HUDEP-2 (cell line): Measurements from ENCODE around the gene TBX10.
"Not testable (repeated sequence)": the region's sequence is repeated elsewhere in the genome, so short reads cannot be mapped to it uniquely, and the experiment has no call there.

Experiments used
- DNase-seq, 76 experiments: peaks; one replicate each; lab custom pipeline; 2025; ENCODE audit not compliant: unreplicated experiment in 76 of 76; lab: John Stamatoyannopoulos, UW

TBX10 gene

DNA sequence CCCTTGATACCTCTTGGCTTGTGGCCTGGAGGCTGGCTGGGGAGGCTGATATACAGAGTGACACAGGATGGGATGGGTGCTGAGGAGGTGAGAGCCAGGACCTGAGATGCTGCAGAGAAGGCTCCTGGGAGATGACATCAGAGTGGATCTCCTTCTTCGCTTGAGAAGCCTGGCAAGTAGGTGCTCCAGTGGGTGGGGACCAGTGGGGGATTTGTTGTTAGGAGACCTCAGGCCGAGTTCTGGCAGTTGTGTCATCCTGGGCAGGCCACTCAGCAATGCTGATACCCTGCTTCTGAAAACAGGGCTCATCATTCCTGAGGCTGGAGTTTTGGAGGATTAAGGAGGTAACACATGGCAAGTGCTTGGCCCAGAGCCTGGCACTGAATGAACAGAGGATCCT, 34.7 kb downstream of the TBX10 start:
- no peak for DNase-seq

- not testable (repeated sequence) for DNase-seq
These were observed 35.4 kb downstream of the TBX10 start for GRCh38 chr11:67604119-67604518.

- no peak for DNase-seq
These were observed 38.5 kb downstream of the TBX10 start for GRCh38 chr11:67601098-67601497.

DNA sequence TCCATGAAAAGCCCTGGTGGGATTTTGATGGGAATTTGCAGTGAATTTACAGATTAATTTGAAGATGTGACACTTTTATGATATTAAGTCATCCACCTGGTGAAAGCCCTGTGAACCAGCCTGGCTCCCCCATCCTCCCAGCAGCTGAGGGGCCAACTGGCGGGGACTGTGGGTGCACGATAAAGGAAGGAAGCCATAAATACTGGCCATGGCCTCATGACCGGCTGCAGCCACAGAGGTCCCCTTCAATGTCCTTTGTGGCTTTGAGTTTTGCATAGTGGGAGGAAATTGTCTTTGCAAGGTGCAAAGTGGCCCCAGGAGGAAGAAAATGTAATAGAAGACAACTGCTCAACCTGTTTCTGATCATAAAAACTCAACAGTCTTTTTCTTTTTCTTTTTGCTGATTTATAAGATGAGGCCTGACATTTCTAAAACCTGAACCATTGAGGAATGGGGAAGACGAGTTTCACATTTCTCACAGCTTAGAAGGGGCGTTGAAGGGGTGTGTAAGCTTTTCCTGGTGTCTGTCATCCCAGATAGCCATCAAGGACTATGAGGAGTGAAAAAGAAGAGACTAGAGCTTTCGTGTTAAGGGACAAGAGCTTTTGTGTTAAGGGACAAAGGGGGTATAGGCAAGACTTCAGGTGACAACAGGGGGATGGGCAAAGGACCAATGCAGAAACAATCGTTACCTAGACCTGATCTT, 39.1 kb downstream of the TBX10 start:
- DNase-seq = peak in 1 of 76 experiments; percentile 3

GRCh38 chr11:67599149-67599548, 40.4 kb downstream of the TBX10 start:
- DNase-seq = no peak

DNA sequence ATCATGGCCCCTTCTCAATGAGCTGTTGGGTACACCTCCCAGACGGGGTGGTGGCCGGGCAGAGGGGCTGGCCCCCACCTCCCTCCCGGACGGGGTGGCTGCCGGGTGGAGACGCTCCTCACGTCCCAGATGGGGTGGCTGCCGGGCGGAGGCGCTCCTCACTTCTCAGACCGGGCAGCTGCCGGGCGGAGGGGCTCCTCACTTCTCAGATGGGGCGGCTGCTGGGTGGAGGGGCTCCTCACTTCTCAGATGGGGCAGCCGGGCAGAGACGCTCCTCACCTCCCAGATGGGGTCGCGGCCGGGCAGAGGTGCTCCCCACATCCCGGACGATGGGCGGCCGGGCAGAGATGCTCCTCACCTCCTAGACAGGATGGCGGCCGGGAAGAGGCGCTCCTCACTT, 41.6 kb downstream of the TBX10 start:
- DNase-seq = not testable (repeated sequence)

DNA sequence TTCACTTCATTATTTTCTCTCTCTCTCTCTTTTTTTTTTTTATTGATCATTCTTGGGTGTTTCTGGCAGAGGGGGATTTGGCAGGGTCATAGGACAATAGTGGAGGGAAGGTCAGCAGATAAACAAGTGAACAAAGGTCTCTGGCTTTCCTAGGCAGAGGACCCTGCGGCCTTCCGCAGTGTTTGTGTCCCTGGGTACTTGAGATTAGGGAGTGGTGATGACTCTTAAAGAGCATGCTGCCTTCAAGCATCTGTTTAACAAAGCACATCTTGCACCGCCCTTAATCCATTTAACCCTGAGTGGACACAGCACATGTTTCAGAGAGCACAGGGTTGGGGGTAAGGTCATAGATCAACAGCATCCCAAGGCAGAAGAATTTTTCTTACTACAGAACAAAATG, 42.1 kb downstream of the TBX10 start:
- not testable (repeated sequence) for DNase-seq

DNA sequence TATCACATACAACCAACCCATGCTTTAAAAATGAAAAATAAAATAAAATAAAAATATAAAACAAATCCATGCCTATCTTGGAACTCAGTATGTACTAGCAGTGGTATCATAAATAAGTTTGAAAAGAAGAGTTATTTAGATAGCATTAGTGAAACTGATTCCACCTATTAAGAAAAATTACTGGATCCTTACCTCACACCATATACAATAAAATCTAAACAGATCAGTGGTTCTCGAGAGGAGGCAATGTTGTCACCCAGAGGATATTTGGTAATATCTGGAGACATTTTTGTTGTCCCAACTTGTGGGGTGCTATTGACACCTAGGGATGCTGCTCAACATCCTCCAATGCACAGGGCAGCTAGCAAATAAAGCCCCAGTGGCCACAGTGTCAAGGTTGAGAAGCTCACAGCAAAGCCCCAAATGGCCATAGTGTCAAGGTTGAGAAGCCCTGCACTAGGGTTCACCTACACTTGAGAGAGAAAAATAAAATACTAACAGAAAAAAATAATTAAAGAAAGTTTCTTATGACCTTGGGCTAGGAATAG, 42.7 kb downstream of the TBX10 start:
- no peak for DNase-seq

GRCh38 chr11:67594480-67594879, 45.1 kb downstream of the TBX10 start:
- no peak for DNase-seq

- DNase-seq = no peak
These were observed 46.0 kb downstream of the TBX10 start for GRCh38 chr11:67593565-67593905.

DNA sequence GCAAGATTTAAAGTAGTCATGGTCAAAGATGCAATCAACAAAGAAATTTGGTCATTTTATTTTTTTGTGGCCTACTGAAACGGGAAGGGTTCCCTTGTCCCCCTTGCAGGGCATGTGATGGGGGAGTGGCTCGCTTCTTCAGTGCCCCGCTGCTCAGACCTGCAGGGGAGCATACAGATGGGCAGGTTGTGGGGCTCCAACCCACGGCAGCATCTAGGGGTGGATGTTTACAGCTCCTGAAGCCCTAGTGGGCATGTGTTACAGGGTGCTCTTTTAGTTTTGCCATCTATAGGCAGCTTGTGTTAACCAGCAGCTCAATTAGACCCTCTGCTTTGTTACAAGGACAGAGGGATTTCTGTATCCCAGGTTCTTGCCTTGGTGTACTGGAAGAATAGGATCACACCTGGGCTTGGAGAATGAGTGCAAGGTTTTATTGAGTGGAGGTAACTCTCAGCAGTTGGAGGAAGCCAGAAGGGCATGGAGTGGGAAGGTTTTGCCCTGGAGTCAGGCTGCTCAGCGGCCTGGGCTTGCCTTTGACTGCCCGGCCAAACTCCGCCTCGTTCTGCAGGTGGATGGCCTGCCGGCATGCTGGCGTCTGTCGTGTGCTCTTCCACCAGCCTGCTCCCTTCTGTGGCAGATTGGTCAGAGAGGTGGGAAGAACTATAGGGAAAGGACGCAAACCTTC, 46.5 kb downstream of the TBX10 start:
- DNase-seq = no peak

DNA sequence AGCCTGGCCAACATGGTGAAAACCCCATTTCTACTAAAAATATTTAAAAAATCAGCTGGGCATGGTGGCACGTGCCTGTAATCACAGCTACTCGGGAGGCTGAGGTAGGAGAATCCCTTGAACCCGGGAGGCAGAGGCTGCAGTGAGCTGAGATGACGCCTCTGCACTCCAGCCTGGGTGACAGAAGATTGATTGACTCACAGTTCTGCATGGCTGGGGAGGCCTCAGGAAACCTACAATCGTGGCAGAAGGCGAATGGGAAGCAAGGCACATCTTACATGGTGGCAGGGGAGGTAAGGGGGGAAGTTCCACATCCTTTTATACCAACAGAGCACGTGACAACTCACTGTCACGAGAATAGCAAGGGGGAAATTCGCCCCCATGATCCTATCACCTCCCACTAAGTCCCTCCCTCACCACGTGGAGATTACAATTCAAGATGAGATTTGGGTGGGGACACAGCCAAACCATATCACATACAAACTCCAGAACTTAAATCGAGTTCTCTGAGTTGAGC, 50.6 kb downstream of the TBX10 start:
- DNase-seq = not testable (repeated sequence)

DNA sequence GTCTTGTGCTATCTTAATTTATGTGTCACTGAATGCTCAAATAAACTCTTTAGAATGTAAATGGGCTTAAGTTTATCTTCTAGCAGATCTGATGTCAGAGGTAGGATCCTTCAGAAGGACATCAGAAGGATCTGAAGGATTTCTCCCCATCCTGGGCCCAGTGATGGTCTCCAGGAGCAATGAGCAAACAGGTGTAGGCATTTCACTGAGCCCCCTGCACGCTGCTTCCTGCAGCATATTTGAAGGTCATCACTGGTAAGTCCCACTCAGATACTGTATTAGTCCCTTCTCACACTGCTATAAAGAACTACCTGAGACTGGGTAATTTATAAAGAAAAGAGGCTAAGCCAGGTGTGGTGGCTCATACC, 51.4 kb downstream of the TBX10 start:
- no peak for DNase-seq

DNA sequence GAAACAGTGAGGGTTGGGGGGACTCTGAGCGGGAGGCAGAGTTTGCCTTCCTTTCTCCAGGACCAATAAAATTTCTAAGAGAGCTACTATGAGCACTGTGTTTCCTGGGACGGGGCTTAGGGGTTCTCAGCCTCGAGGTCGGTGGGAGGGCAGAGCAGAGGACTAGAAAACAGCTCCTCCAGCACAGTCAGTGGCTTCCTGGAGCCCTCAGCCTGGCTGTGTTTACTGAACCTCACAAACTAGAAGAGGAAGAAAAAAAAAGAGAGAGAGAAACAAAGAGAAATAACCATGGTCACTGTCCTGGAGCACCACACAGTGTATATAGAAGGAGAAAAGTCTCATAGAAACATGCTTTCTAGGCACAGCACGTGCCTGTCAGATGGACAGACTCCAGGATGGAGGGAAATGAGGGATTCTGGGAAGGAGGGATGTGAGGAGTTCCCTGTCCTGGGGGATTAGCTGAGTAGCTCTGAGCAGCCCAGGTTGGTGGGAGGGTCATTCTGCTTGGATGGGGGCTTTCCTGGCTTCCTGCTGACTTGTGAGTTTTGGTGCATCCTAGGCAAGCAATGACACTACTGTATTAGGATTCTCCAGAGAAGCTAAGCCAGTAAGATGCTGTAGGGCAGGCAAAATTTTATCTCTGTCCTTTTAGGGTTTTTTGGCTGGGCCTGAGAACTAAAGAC, 52.9 kb downstream of the TBX10 start:
- no peak for DNase-seq

- DNase-seq = no peak
These were observed 53.7 kb downstream of the TBX10 start for GRCh38 chr11:67585911-67586310.

GRCh38 chr11:67584881-67585873, 54.4 kb downstream of the TBX10 start:
- no peak for DNase-seq

DNA sequence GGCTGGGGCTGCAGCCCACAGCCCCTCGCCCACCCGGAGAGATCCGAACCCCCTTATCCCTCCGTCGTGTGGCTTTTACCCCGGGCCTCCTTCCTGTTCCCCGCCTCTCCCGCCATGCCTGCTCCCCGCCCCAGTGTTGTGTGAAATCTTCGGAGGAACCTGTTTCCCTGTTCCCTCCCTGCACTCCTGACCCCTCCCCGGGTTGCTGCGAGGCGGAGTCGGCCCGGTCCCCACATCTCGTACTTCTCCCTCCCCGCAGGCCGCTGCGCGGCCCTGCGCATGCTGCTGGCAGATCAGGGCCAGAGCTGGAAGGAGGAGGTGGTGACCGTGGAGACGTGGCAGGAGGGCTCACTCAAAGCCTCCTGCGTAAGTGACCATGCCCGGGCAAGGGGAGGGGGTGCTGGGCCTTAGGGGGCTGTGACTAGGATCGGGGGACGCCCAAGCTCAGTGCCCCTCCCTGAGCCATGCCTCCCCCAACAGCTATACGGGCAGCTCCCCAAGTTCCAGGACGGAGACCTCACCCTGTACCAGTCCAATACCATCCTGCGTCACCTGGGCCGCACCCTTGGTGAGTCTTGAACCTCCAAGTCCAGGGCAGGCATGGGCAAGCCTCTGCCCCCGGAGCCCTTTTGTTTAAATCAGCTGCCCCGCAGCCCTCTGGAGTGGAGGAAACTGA, 55.2 kb downstream of the TBX10 start:
- no peak for DNase-seq

GRCh38 chr11:67583247-67584204, 56.0 kb downstream of the TBX10 start, which contains the start of gene GSTP1:
GSTP1 (plus strand) TSS chr11:67583812; CDS start chr11:67583844, 32 bp downstream.
- peak in 25 of 76 experiments; percentile 7 to 49 (median 22) for DNase-seq
